OCI-LY1 (cell line): ENCODE measurements around the gene PDYN.

Source experiments
- H2AFZ ChIP-seq: fragments of 200-600 bp; sonication (generic), shearing (Covaris generic); 2 replicates; pipeline ENCODE4 v1.6.0; 2014; ENCODE audit warnings: antibody characterized with exemption, mild to moderate bottlenecking, low read length
- H3F3A ChIP-seq: fragments of 200-600 bp; sonication (generic), shearing (Covaris generic); 2 replicates; pipeline ENCODE4 v1.6.0; 2014; ENCODE audit warnings: mild to moderate bottlenecking, antibody characterized with exemption, low read length, moderate library complexity; ENCODE audit not compliant: insufficient read depth
- H3K27ac ChIP-seq: fragments of 200-600 bp; sonication (generic); 2 replicates; pipeline ENCODE4 v1.5.1; 2014; ENCODE audit warnings: low read length, mixed run types, mild to moderate bottlenecking, low read depth; ENCODE audit not compliant: poor library complexity, severe bottlenecking
- H3K27me3 ChIP-seq: fragments of 200-600 bp; sonication (generic); 2 replicates; pipeline ENCODE4 v1.6.0; 2014; ENCODE audit warnings: antibody characterized with exemption, mild to moderate bottlenecking, low read length, moderate library complexity; ENCODE audit not compliant: insufficient read depth
- H3K36me3 ChIP-seq: fragments of 200-600 bp; sonication (generic); 2 replicates; pipeline ENCODE4 v1.6.1; 2014; ENCODE audit warnings: mild to moderate bottlenecking, antibody characterized with exemption, low read length, moderate library complexity, mixed read lengths; ENCODE audit not compliant: insufficient read depth
- H3K4me1 ChIP-seq: fragments of 200-600 bp; sonication (generic); 2 replicates; pipeline ENCODE4 v1.5.1; 2014; ENCODE audit warnings: mild to moderate bottlenecking, low read length, moderate library complexity; ENCODE audit not compliant: insufficient read depth, severe bottlenecking
- H3K4me2 ChIP-seq: fragments of 200-600 bp; sonication (generic), shearing (Covaris generic); 2 replicates; pipeline ENCODE4 v1.6.1; 2014; ENCODE audit warnings: low read length
- H3K4me3 ChIP-seq: fragments of 200-600 bp; sonication (generic); 2 replicates; pipeline ENCODE4 v1.5.1; 2014; ENCODE audit warnings: low read length, low read depth, mild to moderate bottlenecking, mixed read lengths; ENCODE audit not compliant: poor library complexity, severe bottlenecking
- H3K79me2 ChIP-seq: fragments of 200-600 bp; shearing (Covaris generic); 2 replicates; pipeline ENCODE4 v1.6.1; 2016; ENCODE audit warnings: mixed run types, low read length, mixed read lengths; ENCODE audit not compliant: insufficient read depth
- H3K9ac ChIP-seq: fragments of 200-600 bp; sonication (generic), shearing (Covaris generic); 2 replicates; pipeline ENCODE4 v1.6.1; 2014; ENCODE audit warnings: mild to moderate bottlenecking, low read length, mixed read lengths
- H3K9me2 ChIP-seq: fragments of 200-600 bp; sonication (generic), shearing (Covaris generic); 2 replicates; pipeline ENCODE4 v1.6.1; 2014; ENCODE audit warnings: low read depth, mild to moderate bottlenecking, low read length, mixed read lengths
- H3K9me3 ChIP-seq: fragments of 200-600 bp; shearing (Covaris generic); 2 replicates; pipeline ENCODE4 v1.6.1; 2014; ENCODE audit warnings: low read length, mixed read lengths
- H4K20me1 ChIP-seq: fragments of 200-600 bp; sonication (generic), shearing (Covaris generic); 2 replicates; pipeline ENCODE4 v1.6.0; 2016; ENCODE audit warnings: mild to moderate bottlenecking, low read length; ENCODE audit not compliant: insufficient read depth
- EZH2 ChIP-seq: fragments of 200-600 bp; sonication (generic), shearing (Covaris generic); IDR thresholded peaks from 2 replicates; pipeline ENCODE4 v1.8.0; 2017; ENCODE audit warnings: borderline replicate concordance, mixed run types, mild to moderate bottlenecking, antibody characterized with exemption, low read length, moderate library complexity, mixed read lengths
- TF ChIP-seq, protein P1 (sequence below): fragments of 200-600 bp; sonication (generic), shearing (Covaris generic); IDR thresholded peaks from 2 replicates; pipeline ENCODE4 v1.5.1; 2017; ENCODE audit warnings: mild to moderate bottlenecking, antibody characterized with exemption, low read length, moderate library complexity, mixed read lengths

Gene PDYN

GRCh38 chr20:2026004-2026403, 32.1 kb upstream of the PDYN start:
- Histone ChIP-seq H4K20me1 (no peaks in the 10 kb centered on the region), H3K27me3 (no peaks in the 10 kb centered on the region), H3F3A (no peaks in the 10 kb centered on the region), H3K4me1 (no peaks in the 10 kb centered on the region), H2AFZ (no peak overlapping the region), H3K36me3 (no peaks in the 10 kb centered on the region), H3K79me2 (no peaks in the 10 kb centered on the region), H3K27ac (no peak overlapping the region), H3K9ac (no peak overlapping the region), H3K9me2 (no peaks in the 10 kb centered on the region), H3K9me3 (peaks cover 5% of the 10 kb centered on the region), H3K4me2 (no peak overlapping the region), H3K4me3 (no peak overlapping the region)
- TF ChIP-seq EZH2: no peak

GRCh38 chr20:2023151-2023550, 29.3 kb upstream of the PDYN start:
- H3K9me2 ChIP-seq: no peaks in the 10 kb centered on the region
- no peaks in the 10 kb centered on the region for H4K20me1 ChIP-seq
- H3K27me3 ChIP-seq: no peaks in the 10 kb centered on the region
- H3K9me3 ChIP-seq: peaks cover 5% of the 10 kb centered on the region
- no peaks in the 10 kb centered on the region for H3K36me3 ChIP-seq
- no peaks in the 10 kb centered on the region for H3K4me1 ChIP-seq
- H3K4me2 ChIP-seq: no peak overlapping the region
- TF ChIP-seq EZH2: no peak
- TF ChIP-seq, protein P1, sequence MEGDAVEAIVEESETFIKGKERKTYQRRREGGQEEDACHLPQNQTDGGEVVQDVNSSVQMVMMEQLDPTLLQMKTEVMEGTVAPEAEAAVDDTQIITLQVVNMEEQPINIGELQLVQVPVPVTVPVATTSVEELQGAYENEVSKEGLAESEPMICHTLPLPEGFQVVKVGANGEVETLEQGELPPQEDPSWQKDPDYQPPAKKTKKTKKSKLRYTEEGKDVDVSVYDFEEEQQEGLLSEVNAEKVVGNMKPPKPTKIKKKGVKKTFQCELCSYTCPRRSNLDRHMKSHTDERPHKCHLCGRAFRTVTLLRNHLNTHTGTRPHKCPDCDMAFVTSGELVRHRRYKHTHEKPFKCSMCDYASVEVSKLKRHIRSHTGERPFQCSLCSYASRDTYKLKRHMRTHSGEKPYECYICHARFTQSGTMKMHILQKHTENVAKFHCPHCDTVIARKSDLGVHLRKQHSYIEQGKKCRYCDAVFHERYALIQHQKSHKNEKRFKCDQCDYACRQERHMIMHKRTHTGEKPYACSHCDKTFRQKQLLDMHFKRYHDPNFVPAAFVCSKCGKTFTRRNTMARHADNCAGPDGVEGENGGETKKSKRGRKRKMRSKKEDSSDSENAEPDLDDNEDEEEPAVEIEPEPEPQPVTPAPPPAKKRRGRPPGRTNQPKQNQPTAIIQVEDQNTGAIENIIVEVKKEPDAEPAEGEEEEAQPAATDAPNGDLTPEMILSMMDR: no peak
- no peak overlapping the region for H3K4me3 ChIP-seq
- no peak overlapping the region for H3K9ac ChIP-seq
- H3K79me2 ChIP-seq: no peaks in the 10 kb centered on the region
- H3F3A ChIP-seq: no peaks in the 10 kb centered on the region
- no peak overlapping the region for H2AFZ ChIP-seq
- no peak overlapping the region for H3K27ac ChIP-seq

DNA sequence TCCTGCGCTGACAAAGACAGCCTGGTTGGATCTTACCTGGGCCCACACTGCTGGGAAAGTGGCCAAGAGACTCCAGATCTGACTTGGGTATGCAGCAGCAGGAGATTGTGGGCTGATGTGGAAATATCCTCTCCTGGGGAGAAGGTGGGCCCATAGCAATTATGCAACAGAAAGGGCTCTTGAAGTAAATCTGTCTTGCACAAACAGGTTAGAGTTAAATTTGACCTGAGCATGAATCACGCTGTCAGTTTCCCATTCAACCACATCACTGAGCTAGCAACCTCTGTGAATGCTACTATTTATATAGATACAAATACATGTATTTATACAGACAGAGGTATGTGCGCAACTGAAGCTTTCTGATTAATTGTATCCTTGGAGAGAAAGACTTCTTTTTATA, 28.3 kb upstream of the PDYN start:
- H3K4me1 ChIP-seq: no peaks in the 10 kb centered on the region
- no peak overlapping the region for H3K27ac ChIP-seq
- no peak overlapping the region for H2AFZ ChIP-seq
- no peaks in the 10 kb centered on the region for H3K36me3 ChIP-seq
- no peaks in the 10 kb centered on the region for H3K27me3 ChIP-seq
- H3K9ac ChIP-seq: no peak overlapping the region
- H3K4me2 ChIP-seq: no peak overlapping the region
- no peaks in the 10 kb centered on the region for H3F3A ChIP-seq
- H3K79me2 ChIP-seq: no peaks in the 10 kb centered on the region
- H3K9me3 ChIP-seq: peaks cover 5% of the 10 kb centered on the region
- TF ChIP-seq EZH2: no peak
- TF ChIP-seq, protein P1: no peak
- H3K9me2 ChIP-seq: no peaks in the 10 kb centered on the region
- H4K20me1 ChIP-seq: no peaks in the 10 kb centered on the region
- no peak overlapping the region for H3K4me3 ChIP-seq

- no peak for TF ChIP-seq EZH2
- TF ChIP-seq, protein P1: no peak
- no peak overlapping the region for H3K27ac ChIP-seq
- no peak overlapping the region for H2AFZ ChIP-seq
- H3K4me3 ChIP-seq: no peak overlapping the region
- H3F3A ChIP-seq: no peaks in the 10 kb centered on the region
- no peaks in the 10 kb centered on the region for H3K4me1 ChIP-seq
- H4K20me1 ChIP-seq: no peaks in the 10 kb centered on the region
- H3K79me2 ChIP-seq: no peaks in the 10 kb centered on the region
- no peaks in the 10 kb centered on the region for H3K27me3 ChIP-seq
- no peak overlapping the region for H3K4me2 ChIP-seq
- no peak overlapping the region for H3K9ac ChIP-seq
- H3K36me3 ChIP-seq: no peaks in the 10 kb centered on the region
- H3K9me2 ChIP-seq: no peaks in the 10 kb centered on the region
- H3K9me3 ChIP-seq: no peaks in the 10 kb centered on the region
Observed at GRCh38 chr20:2010533-2010932, 16.7 kb upstream of the PDYN start.
